HG03439 (cell line): ENCODE measurements around the gene FPR2.
"Not testable (repeated sequence)": the region's sequence is repeated elsewhere in the genome, so short reads cannot be mapped to it uniquely, and the experiment has no call there.

ENCODE experiments used
- ATAC-seq: cut with Tn5 transposase; IDR thresholded peaks from one replicate; pipeline ENCODE4 v1.9.1; 2021; ENCODE audit warnings: mild to moderate bottlenecking, moderate library complexity; ENCODE audit not compliant: unreplicated experiment

The FPR2 gene, protein sequence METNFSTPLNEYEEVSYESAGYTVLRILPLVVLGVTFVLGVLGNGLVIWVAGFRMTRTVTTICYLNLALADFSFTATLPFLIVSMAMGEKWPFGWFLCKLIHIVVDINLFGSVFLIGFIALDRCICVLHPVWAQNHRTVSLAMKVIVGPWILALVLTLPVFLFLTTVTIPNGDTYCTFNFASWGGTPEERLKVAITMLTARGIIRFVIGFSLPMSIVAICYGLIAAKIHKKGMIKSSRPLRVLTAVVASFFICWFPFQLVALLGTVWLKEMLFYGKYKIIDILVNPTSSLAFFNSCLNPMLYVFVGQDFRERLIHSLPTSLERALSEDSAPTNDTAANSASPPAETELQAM

DNA sequence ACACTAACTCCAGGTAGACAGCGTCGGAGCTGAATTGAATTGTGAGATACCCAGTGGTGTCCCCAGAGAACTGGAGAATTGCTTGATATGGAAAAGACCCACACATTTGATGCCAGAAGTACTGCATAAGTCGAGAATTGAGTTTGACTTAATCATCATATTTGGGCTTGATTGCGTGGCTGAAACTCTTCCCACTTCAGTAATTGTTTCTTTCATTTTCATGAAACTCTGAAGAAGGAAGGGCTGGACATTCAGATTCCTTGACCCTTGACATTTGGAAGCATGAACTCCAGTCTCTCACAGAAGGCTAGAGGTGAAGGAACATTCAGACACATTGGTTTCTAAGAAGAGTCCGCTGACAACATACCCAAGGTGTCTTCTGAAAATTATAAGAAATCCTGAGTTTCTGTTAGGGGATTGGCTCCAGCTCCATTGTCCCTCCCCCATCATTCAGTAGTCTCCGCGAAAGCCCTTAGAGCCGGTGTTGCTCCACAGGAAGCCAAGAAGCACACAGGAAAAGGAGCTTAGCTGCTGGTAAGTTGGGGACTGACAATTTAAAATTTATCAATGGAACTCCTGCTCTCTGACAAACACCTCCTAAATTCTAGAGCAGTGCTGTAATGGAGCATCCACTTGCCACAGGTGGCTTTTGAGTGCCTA, at the start of gene FPR2:
Gene FPR2, plus strand, starts transcription at position 484 of the 660 bp plus-strand sequence. CDS start 7,479 bp downstream, outside the sequence.
- ATAC-seq: no peak

DNA sequence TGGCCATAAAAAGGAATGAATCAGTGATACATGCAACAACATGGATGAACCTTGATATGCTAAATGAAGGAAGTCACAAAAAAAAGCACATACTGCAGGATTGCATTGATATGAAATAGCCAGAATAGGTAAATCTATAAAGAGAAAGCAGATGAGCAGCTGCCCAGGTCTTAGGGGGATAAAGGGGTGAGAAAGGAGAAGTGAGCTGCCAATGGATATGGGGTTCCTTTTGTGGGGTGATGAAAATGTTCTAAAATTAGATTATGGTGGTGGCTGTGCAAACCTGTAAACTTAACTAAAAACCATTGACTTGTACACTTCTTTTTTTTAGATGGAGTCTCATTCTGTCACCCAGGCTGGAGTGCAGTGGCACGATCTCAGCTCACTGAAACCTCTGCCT, 49.3 kb upstream of the FPR2 start:
- ATAC-seq: no peak

DNA sequence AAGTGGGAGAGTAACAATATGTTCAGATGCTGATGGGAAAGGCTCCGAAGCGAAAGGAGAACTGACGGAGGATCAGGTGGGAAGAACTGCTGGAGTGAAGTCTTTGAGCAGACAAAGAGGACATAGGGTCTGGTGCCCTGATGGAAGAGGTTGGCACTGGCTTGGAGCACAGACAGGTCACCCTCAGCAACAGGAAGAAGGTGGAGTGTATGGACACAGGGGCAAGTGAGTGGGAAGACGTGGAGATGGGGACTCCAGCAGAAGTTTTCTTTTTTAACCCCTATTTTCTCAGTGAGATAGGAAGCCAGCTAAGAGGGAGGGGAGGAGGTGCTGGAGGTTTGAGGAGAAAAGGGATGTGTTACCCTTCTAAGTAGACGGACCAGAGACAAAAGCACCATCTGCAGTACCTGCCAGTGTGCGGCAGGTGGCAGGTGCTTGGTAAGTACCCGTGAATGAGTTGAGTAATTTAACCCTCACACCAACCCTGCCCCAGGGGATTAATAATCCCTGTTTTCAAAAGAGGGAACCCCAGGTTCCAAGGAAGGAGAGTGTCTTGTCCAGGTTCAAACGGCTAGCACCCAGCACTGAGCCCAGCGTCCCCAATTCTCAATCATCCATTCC, 48.4 kb upstream of the FPR2 start:
- ATAC-seq: no peak

DNA sequence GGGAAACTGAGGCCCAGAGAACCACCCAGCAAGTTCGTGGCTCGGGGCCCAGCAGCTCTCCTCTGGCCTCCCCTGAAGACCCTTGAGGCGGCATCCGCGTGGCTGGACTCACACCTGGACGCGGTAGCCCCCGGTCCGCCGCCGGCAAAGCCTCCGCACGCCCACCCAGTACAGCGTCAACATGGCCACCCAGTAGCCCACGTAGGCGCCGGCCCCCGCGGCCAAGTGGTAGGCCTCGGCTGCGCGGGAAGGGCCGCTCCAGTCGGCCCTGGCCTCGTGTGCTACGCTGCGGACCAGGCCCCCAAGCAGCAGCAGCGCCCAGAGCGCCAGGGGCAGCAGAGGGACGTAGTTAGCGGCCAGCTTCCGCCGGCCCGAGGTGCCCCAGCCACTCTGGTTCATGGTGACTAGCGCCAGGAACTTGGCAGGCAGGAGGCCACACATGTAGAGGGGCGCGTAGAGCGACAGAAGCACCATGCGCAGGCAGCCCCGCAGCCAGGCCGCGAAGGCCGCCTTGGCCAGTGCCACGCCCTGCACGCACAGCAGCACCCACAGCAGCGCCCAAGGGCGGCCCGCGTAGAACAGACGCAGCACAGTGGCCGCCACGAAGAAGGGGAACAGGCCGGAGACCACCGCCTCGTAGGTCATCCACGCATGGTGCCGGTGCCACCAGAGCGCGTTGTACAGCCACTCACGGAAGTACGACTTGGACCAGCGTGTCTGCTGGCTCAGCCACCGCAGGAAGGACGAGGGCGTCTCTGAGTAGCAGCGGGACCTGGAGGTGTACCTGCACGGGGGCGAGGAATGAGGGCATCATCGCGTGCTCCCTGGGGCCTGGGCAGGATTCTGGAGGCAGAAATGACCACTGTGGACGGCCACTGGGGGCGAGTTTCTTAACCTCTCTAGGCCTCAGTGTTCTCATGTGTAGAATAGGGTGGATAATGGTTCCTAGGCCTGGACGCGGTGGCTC, 47.4 kb upstream of the FPR2 start:
- no peak for ATAC-seq

- ATAC-seq: no peak
These were observed 46.1 kb upstream of the FPR2 start for GRCh38 chr19:51714848-51715247.

- ATAC-seq: no peak
These were observed 45.1 kb upstream of the FPR2 start for GRCh38 chr19:51715850-51716249.

GRCh38 chr19:51716925-51717324, 44.1 kb upstream of the FPR2 start:
- no peak for ATAC-seq

GRCh38 chr19:51719251-51719988, 41.6 kb upstream of the FPR2 start:
- no peak for ATAC-seq

GRCh38 chr19:51721905-51722304, 39.1 kb upstream of the FPR2 start:
- no peak for ATAC-seq

GRCh38 chr19:51722492-51722891, 38.5 kb upstream of the FPR2 start:
- no peak for ATAC-seq

- no peak for ATAC-seq
These were observed 36.4 kb upstream of the FPR2 start for GRCh38 chr19:51724543-51724942.

- no peak for ATAC-seq
These were observed 34.9 kb upstream of the FPR2 start for GRCh38 chr19:51726049-51726448.

- ATAC-seq: no peak
These were observed 33.6 kb upstream of the FPR2 start for GRCh38 chr19:51727349-51727880.

GRCh38 chr19:51729781-51730180, 31.2 kb upstream of the FPR2 start:
- no peak for ATAC-seq

DNA sequence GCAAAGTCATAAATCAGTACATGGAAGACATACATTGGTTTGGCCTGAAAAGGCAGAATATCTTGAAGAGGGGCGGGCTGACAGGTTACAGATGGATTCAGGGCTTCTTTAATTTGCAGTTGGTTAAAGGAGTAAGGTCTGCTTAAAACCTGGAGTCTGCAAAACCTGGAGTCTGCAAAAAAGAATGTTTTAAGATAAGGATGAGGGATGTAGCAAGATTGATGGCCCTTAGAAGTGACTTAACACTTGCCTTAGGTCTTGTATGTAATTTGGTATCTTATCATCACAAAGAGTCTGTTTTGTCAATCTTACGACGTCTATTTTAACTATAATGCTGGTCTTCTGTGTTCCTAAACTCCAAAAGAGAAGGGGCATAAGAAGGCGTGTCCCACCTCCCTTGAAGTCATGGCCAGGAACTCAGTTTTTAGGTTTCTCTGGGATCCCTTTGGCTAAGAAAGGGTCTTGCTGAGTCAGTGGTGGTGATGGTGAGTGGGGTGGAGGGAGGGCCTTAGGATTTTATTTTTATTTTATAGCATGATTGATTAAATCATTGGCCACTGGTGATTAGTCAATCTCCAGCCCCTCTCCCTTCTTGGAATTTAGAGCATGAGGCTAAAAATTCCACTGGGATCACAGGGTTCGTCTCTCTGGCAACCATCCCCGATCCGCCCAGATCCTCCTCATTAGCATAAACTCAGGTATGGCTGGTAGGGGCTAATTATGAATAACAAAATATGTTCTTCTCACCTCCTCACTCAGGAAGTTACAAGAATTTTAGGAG, 27.0 kb upstream of the FPR2 start:
- ATAC-seq: no peak

DNA sequence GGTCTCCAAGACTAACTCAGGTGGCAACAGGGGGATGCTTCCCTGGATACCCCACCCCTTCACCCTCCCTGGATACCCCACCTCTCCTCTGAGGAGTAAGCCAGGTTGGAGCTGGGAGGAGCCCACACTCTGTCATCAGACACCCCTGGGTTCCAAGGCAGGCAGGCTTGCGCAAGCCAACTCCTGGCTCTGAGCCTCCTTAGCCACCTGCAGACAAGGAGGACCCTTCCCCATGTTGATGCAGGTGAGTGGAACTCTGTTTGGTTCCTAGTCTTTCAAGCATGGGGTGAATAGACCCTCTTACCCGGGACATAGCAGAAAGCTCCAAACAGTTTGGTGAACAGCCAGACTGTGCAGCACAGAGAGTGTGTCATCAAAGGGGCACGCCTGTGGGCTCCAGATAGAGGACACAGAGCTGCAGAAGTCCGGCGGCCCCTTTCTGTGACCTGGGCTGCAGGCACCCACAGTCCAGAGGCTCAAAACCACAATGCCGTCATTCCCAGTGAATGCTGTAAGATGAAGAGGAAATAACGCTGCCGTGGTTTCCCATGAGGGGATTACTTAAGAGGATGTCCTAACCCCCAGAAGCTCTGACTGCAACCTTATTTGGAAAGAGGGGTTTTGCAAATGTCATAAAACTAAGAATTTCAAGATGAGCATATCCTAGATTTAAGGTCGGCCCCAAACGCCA, 25.1 kb upstream of the FPR2 start:
- no peak for ATAC-seq

- no peak for ATAC-seq
These were observed 23.6 kb upstream of the FPR2 start for GRCh38 chr19:51737389-51737788.

DNA sequence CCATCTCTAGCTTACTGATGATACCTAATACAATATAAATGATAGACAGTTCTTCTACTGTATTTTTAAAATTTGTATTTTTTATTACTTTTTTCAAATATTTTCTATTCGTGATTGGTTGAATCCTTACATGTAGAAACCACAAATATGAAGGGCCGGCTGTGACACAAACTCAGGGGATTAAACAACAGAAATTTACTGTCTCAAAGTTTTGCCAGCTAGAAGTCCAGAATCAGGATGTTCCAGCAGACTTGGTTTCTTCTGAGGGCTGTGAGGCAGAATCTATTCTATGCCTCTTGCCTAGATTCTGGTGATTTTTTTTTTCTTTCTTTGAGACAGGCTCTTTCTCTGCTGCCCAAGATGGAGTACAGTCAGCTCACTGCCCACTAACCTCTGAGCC, 23.1 kb upstream of the FPR2 start:
- no peak for ATAC-seq

- not testable (repeated sequence) for ATAC-seq
These were observed 22.5 kb upstream of the FPR2 start for GRCh38 chr19:51738523-51738922.
